Activated CD4-positive, CD25-positive, alpha-beta regulatory T cell treated with anti-CD3 and anti-CD28 coated beads, Interleukin-2, amount 50 U/mL, for 16 hours (primary cell): ENCODE data around the gene TTI1.

Source experiments
- DNase-seq: peaks from one replicate; pipeline ENCODE4 v3.0.0-alpha.2; 2020; ENCODE audit warnings: low read depth, low spot score

TTI1 gene

DNA sequence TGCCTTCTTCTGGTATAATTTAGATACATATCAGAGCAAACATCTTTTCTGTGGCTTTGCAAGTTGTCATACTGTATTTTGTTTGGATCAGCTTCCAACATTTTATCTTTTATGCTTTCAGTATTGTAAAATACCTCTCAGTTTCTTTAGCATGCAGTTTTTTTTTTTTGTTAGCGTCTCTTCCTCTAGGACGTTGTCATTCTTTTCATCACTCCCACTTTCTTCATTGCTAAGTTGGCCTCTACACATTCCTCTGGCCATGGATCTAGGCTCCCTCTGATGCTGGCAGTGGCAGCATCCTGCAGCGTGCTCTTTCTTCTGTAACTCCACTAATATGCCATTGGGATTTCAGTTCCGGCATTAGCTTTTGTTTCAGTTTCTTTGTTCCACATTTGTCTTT is 22.0 kb upstream of the TTI1 start:
- DNase-seq, result no peak

DNA sequence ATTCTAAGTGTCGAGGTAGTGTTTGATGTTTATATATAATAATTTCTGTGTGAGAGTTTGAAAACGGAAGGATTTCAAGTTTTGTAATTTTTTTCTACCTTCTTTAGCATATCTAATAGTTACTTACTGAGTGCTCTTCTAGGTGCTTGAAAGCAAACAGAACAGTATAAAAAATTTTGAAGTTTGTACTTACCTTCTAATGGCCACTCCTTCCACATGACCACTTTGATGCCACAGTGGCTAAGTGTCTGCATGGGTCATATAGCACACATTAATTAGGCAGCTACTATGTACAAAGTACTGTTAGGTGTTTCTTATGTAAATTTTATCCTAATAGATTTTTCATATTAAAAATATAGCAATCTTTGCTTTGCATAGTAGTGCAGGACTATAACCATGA is 21.4 kb upstream of the TTI1 start:
- DNase-seq, result no peak

DNA sequence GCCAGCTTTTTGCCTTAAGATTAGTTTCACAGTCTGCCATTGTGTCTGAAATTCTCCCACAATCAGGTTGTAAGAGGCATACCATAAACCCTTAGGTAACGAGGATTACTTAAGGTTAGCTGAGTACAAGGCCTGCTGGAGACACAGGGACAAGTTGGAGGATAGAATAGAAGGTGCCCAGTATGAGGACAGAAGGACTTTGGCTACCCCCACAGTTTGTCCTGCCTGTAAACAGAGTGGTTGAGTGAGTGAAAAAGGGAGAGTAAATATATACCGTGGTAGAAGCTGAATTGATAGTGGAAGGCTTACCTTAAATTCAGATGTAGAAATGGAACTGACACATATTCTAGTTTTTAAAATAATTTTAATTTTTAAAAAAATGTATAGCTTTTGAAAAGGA is 19.6 kb upstream of the TTI1 start:
- no peak for DNase-seq

DNA sequence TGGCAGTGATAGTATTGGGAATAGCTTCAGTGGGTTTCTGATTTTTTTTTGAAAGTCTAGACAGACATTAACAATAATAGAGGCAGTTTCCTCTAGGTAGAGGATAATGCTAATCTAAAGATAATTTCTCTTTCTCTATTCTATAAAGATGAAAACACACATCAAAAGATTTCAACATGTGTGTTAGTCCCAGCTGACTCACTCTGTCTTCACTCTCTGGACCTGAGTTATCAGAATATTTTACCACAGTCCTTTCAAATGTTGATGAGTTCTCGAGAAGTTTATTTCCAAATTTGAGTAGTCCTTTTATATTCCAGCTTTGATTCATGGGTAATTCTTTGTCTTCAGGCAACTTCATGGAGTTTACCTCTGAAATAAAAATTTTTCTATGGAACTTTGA is 17.4 kb upstream of the TTI1 start:
- DNase-seq, result no peak

DNA sequence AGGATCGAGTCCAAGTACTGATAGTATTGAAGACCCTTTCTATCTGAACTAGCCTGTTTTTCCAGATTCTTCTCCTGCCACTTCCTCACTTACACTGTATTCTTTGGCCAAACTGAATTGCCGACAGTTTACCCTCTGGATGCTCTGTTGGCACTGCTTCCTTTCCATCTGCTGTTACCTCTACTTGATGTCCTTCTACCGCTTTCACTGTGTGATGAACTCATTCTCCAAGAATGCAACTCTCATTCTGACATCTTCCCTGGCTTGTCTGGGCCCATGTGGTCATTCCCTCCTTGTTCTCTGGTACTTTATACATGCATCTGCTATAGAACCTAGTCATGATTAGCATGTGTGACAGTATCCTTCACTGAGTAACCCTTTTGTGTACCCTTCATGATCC is 16.5 kb upstream of the TTI1 start:
- DNase-seq, result no peak

DNA sequence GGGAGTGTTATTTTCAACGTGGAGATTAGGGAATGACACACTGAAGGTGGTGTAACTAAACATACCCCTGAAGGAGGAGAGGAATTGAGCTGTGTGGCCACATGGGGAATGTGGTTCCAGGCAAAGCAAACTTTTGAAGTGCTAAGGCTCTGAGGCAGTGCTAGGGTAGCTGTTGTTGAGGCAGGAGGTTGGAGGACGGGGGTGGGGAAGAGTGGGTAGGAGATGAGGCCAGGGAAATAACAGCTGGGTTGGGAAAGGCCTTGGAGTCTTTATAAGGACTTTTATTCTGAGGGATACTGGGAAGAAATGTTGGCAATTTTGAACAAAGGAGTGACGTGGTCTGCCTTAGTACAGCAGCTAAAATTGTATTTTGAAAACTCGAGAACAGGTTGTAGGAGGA is 13.3 kb upstream of the TTI1 start:
- DNase-seq, result no peak

DNA sequence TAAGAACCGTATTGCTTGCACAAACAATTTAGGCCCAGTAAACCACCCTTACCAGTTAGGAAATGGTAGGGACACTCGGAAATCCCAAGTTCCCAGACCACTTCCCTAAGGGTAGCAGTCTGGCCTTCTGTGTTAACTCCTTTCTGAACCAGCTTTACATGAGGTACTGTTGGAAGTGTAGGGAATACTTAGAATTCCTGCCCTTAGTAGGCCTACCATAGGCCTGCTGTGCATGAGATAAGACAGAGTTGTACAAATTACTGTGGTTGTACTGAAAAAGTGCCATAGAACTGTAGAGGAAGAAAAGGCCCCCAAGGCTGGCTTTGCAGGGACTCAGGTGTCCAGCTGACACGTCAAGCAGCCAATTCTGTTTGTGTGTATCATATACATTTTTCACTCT is 11.4 kb upstream of the TTI1 start:
- DNase-seq, result no peak

DNA sequence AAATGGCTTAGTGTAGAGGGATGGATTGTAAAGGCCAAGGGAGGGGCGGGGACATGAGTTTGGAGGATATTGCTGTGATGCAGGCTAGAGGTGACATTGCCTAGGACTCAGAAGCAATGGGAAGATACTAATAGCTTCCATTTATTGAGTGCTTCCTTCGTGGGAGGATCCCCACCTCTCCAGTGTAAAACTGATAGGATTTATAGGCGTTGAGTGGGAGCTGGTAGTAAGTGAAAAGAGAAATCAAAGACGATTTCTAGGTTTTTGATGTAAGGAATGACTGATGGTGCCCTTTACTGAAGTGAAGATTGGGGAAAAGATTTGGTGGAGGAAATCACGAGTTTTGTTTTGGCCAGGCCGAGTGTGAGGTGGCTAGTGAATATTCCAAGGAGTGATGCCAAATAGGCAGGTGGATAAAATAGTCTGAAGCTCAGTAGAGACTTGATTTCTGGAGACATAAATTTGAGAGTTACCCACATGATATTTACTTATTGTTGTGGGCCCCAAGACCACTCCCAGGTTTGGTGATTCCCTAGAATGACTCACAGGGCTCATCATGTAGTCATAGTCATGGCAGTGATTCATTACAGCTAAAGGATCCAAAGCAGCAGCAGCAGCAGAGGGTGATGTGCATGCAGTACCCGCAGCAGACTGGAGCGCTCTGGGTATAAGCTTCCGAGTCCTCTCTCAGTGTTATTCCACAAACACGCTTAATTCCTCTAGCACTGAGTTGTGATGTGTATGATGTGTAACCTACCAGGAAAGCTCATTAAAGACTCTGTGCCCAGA is 10.4 kb upstream of the TTI1 start:
- no peak for DNase-seq

DNA sequence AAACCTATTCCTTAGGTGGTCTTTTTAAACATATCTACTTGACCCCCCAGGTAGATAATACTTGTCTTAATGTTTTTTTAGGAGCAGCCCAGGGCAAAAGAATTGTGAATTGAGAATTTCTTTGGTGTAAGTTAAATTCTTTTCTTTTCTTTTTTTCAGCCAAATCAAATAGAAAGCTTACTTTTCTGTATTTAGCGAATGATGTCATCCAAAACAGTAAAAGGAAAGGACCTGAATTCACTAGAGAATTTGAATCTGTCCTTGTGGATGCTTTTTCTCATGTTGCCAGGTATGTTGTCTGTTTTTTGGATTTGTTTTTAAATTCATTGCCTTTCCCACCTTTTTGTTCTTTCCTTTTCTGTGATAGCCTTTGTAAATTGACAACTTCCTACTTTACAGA is 7.0 kb upstream of the TTI1 start:
- DNase-seq, result no peak

DNA sequence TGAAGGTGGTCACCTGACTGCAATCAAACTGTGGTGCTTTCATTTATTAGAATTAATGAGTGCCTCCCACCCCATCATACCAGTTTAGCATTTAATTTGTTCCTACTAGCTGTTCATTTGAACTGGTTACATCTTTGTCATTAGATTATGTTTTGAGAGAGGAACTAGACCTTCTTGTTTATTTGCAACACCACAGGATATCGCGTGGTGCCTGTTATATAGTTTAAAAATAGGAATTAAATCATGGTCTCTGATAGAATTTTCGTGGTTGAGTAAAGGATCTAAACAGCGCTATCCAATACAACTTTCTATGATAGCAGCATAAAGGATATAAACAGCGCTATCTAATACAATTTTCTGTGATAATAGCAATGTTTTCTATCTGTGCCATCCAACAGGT is 3.1 kb upstream of the TTI1 start:
- no peak for DNase-seq

DNA sequence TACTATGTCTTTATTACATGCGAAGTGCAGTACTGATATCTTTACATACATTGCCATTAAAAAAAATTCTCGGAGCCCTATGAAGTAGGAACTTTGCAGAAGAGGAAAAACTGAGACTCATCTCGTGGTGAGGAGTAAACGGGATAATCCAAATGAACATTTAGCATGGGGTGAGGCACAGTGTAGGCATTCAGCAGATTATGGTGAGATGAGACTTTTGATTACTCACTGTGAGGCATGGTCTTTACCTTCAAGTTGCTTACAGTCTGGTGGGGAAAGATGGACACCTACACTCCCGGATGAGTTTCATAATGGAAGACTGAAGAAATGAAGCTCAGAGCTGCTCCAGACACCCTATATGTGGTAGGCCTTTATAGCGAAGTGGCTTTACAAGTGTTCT is 1.7 kb upstream of the TTI1 start:
- DNase-seq, result no peak

DNA sequence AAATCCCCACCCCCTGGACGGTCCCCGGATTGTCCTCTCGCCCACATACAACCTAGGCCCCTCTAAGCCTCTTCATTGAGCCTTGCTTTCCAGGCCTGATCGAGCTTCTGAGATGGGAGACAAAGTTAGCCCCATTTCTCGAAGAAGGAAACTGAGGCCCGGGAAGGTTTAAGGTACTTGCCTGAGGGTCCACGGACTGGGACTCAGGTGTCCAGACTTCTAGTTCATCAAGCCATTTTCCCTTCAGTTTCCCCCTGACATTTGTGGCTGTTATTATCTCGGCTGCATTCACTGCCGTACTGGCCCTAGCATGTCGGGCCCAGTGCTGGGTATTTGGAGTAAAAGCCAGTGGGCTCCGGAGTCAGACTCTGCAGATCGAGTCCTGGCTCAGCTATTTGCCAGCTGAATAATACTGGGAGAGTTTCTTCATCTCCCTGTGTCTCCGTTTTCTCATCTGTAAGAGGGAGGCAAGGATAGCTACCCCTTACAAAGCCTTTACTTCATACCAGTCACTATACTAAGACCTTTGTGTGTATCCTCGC is 923 bp upstream of the TTI1 start:
- DNase-seq, result no peak

DNA sequence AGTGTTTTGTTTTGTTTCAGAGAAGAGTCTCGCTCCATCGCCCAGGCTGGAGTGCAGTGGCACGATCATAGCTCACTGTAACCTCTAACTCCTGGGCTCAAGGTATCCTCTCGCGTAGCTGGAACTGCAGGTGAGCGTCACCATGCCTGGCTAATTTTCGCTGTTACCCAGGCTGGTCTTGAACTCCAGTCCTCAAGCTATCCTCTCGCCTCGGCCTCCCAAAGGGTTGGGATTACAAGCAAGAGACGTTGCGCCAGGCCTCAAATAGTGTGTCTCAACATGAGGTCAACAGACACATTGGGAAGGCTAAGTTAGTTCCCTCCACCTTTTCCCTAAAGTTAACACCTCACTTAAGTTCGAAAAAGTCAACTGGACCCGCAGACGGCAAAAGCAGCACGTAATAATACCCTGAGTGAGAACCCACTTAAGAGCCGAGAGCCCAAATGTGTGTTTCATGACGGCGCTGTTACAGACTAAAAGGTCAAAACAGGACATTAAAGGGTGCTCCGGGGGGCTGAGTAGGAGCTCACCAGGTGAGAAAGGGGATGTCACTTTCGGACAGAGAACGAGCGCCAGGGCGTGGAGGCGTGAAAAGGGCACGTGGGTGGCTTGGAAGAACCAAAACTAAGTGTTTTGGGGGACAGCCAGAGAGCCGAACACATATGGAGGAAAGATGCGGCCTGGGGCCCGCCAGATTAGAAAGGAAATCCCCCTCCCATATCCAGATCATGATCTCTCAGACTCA is 499 bp downstream of the TTI1 start:
- DNase-seq, result no peak

DNA sequence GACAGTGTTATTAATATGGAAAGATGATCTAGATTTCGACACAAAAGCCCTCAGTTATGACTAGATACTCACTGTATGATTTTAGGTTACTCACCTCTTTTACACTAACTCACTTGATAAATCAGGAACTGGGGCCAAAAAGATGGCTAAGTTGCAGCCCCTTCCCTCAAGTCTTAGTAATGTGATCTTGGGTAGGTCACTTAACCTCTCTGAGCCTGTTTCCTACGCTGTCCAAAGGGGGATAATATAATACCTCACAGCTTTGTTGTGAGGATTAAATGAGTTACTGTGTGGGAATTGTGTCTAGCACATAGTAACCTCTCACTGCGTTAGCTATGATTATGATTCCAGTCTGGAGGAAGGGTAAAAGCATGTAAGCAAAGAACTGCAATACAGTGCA is 1.3 kb downstream of the TTI1 start:
- DNase-seq, result no peak

DNA sequence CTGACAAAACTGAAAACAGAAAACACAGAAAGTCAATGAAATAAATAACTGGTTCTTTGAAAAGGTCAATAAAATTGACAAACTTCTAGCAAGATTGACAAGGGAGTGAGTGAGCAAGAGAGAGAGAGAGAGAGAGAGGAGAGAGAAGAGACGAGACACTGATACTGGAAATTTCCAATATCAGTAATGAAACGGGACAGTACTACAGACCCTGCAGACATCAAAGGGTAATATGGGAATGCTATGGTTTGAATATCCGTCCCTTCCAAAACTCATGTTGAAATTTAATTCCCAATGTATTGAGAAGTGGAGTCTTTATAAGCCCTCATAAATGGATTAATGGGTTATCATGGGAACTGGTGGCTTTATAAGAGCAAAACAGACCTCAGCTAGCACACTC is 3.8 kb downstream of the TTI1 start:
- no peak for DNase-seq

DNA sequence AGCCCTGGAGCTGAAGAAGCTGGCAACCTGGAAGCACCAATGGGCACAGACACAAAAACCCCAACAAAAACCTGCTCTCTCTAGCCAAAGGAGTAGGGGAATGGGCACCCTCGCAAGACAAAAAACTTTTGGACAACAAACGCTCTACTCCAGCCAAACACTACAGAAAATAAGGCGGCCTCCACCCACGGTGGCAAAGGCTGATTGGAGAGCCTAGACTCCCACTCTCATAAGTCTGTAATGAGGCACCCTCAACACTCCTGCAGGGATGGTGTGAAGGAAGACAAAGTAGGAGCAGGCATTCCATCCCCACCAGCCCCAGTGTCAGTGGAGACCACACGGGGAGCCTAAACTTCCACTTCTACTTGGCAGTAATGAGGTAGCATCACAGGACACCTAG is 8.8 kb downstream of the TTI1 start:
- DNase-seq, result no peak

DNA sequence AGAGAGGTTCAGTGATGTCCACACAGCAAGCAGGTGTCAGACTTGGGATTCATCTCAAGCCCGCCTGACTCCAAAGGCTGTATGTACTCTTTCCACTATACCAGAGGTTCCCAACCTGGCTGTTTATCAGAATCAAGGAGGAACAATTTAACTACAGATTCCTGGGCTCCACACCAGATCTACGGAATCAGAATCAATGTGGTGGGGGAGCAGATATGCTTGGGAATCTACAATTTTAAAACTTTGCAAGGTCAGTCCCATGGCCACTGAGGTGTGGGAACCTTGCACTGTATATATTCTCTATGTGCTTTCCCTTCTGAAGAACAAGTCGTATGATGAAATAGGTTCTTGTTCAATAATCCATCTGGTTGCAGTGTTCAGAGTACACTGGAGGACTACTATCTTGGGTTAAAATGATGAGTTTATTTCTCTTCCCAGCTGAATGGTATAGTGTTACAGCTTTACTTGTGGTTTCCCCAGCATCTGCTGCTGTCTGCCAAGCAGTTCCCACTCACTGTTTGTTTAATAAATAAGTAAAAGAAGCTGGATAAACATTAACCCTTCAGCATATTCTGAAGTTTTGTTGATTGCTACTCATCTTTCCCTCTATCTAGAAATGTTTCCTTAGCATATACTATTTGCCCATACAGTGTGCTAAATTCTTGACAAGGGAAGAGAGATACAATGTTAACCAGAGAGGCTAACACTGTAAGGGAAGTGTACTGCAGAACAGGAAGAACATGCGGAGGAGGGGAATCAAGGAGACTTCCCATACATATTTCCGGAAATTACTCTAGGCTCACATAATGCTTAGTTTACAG is 9.9 kb downstream of the TTI1 start:
- no peak for DNase-seq

DNA sequence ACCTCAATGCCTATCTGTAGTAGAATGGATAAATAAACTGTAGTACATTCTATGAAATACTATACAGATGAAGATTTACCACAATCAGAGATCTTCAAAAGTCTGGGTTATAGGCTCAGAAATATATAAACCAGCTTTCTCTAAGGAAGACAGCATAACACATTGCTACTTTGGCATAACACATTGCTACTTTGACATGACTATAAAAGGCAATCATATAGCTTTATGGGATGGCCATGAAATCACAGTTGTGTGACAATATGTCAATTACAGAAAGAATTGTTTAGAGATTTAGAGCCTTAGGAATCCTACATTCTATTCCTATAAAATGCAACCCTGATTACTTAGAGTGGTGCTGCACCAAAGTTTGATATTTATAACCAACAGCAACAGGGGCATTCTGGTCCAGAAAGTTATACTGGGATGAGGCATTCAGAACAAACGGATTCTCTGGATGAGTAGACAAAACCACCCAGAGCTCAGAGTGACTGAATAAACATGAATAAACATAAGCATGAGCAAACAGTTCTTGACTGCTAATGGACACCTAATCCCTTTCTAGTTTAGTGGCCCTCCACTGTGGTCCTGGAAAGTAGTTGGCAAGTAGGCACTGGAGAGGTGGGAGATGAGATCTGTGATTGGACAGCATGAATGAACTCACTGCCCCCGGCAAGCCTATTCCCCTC is 12.0 kb downstream of the TTI1 start:
- no peak for DNase-seq

DNA sequence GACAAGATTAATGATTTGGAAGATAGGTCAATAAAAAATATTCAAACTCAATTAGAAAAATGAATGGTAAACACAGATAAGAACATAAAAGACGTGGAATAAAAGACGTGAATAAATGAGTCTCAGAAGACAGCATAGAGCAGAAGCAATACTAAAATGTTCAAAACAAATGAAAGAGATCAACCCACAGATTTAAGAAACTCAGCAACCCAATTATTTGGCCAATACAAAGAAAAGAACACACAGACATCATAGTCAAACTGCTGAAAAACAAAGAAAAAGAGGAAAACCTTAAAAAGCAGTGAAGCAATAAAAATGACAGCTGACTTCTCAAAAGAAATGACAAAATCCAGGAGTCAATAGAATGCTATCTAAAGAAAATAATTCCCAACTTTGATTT is 14.9 kb downstream of the TTI1 start:
- DNase-seq, result no peak

DNA sequence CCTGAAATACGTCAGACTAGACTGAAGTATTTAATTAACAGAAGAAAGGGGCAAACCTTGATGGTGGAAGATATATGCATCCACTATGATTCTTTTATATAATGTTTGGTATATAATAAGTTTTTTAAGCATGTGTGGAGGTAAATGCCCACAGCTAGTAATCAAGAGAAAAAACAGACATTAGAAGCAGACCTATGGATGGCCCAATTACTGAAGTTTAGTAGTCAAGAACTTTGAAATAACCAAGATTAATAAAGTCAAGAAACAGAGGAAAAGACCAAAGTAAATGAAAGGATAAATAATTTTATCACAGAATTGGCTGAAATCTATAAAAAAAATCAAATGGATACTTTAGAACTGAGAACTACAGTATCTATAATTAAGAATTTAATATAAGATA is 15.3 kb downstream of the TTI1 start:
- DNase-seq, result no peak

DNA sequence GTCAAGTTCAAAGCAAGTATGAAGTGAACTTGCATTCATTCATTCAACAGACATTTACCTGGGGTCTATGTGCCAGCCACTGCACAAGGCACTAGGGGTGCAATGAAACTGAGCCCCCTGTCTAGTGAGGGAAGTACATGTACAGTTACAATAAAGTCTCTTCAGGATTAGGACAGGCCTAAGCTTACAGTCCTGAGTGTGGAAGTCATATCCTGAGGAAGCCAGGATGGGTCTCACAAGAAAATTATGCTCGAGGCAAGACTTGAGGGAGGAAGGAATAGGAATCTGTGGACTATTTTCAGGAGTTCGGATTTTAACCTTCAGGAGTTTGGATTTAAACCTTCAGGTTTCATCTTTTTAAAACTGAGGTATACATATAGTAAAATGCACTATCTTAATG is 19.4 kb downstream of the TTI1 start:
- no peak for DNase-seq

DNA sequence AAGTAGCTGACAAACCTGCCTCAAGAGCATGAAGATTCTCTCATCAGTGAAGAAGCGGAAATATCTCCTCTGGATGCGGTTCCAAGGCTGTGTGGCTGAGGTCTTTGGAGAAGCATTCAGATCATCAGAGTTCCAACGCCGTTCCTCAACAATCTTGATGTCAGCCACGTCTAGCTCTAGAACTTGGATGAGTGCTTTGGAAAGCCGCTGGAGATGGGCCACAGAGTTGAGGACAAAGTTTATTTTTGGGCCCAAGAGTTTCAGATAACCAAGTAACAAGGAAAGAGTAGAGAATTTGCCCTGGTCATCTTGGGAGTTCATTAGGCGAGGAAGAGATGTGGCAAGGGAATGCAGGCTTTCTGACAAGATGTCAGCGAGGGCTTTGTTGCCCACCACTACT is 20.9 kb downstream of the TTI1 start:
- no peak for DNase-seq
